HepG2 (cell line): ENCODE results near the gene SULT2B1. TPM values are rescaled to one million over a fixed set of nuclear protein-coding genes. Genes with fewer than 3 reads are reported as not detected.
A peak's percentile ranks its signal among the peaks of the same experiment; 100 is the strongest.

Experiments used
- CC2D1A ChIP-seq: sonication (generic); formaldehyde crosslinking; IDR thresholded peaks from 2 replicates; pipeline ENCODE4 v1.8.1; 2023; ENCODE audit warnings: mild to moderate bottlenecking, missing genetic modification reagents
- GLMP ChIP-seq: sonication (generic); formaldehyde crosslinking; IDR thresholded peaks from 2 replicates; pipeline ENCODE4 v1.9.0; 2021; ENCODE audit warnings: missing genetic modification reagents, mild to moderate bottlenecking, borderline replicate concordance
- HOXA9 ChIP-seq: sonication (generic); formaldehyde crosslinking; IDR thresholded peaks from 2 replicates; pipeline ENCODE4 v1.8.1; 2022; ENCODE audit warnings: missing genetic modification reagents, mild to moderate bottlenecking, moderate library complexity, borderline replicate concordance
- LBX2 ChIP-seq: sonication (generic); formaldehyde crosslinking; IDR thresholded peaks from 2 replicates; pipeline ENCODE4 v1.5.0; 2020; ENCODE audit warnings: missing genetic modification reagents, mild to moderate bottlenecking, borderline replicate concordance
- SRSF1 ChIP-seq: fragments of 200-400 bp; formaldehyde crosslinking; optimal IDR thresholded peaks from 2 replicates; pipeline ENCODE3; 2017; ENCODE audit warnings: mild to moderate bottlenecking, low read depth, low read length, moderate library complexity
- TEAD2 ChIP-seq: sonication (generic); formaldehyde crosslinking; IDR thresholded peaks from 2 replicates; pipeline ENCODE4 v1.9.0; 2021; ENCODE audit warnings: missing genetic modification reagents
- TRIM22 ChIP-seq: fragments of 450-650 bp; IDR thresholded peaks from 2 replicates; pipeline ENCODE4 v1.6.1; 2017
- TRIM24 ChIP-seq: sonication (generic); formaldehyde crosslinking; IDR thresholded peaks from 2 replicates; pipeline ENCODE4 v1.8.0; 2022; ENCODE audit warnings: mild to moderate bottlenecking, missing genetic modification reagents
- UBTF ChIP-seq: sonication (generic); formaldehyde crosslinking; IDR thresholded peaks from 2 replicates; pipeline ENCODE4 v1.4.0; 2020; ENCODE audit warnings: mild to moderate bottlenecking, missing genetic modification reagents
- ZBTB4 ChIP-seq: sonication (generic); formaldehyde crosslinking; IDR thresholded peaks from 2 replicates; pipeline ENCODE4 v1.4.0; 2020; ENCODE audit warnings: missing genetic modification reagents, mild to moderate bottlenecking, borderline replicate concordance
- ZFX ChIP-seq: sonication (generic); formaldehyde crosslinking; IDR thresholded peaks from 2 replicates; pipeline ENCODE4 v1.4.0; 2020; ENCODE audit warnings: mild to moderate bottlenecking, low read depth, missing genetic modification reagents, moderate library complexity
- ZNF580 ChIP-seq: IDR thresholded peaks from 2 replicates; pipeline ENCODE4 v1.6.1; 2016; ENCODE audit warnings: low read depth, borderline replicate concordance
- ZNF598 ChIP-seq: sonication (generic); formaldehyde crosslinking; IDR thresholded peaks from 2 replicates; pipeline ENCODE4 v1.5.1; 2020; ENCODE audit warnings: mild to moderate bottlenecking, missing genetic modification reagents, borderline replicate concordance
- ZNF629 ChIP-seq: sonication (generic); formaldehyde crosslinking; conservative IDR thresholded peaks from 2 replicates; pipeline ENCODE4 v1.5.0; 2020; ENCODE audit warnings: missing genetic modification reagents
- polyA plus RNA-seq, 8 experiments: library from polyadenylated mRNA; depleted of rRNA in 3 of 8; stranded (reverse) in 7 of 8; unstranded in 1 of 8; fragments of >200 nt; fragmentation: Illumina TruSeq in 4 of 8; extraction: Trizol in 4 of 8; gene quantifications; 2 replicates each; pipeline versions ENCODE4 v1.2.1 to v1.2.3, GENCODE V29; 2011 to 2016; ENCODE audit warnings: low read depth in 4 of 8, missing spikeins in 1 of 8, mixed read lengths in 1 of 8; ENCODE audit not compliant: insufficient read depth in 1 of 8
- total RNA-seq, 5 experiments: library from RNA; depleted of rRNA; stranded (reverse); fragments of >200 nt; fragmentation: Illumina TruSeq; extraction: Trizol; gene quantifications; 2 replicates each; pipeline ENCODE4 v1.2.3, GENCODE V29; 2016; ENCODE audit warnings: low read depth in 1 of 5

The SULT2B1 gene
- total and polyA plus RNA-seq, 2 of the 13 experiments (the other 11 are each of a cell fraction or from before 2014, with no cell fraction given) = 0.13 TPM; not detected in 1

- TF ChIP-seq LBX2 (0 out of 2 replicates have a peak, but pooled peaks have one; percentile 9), GLMP (CRISPR knock-in tag) (no peak), ZFX (CRISPR knock-in tag) (peak; percentile 72), CC2D1A (CRISPR knock-in tag) (no peak), SRSF1 (no peak), TRIM22 (no peak), ZBTB4 (CRISPR knock-in tag) (peak; percentile 16; the same call in 1 of the 2 replicates), TEAD2 (CRISPR knock-in tag) (no peak), ZNF629 (CRISPR knock-in tag) (peak; percentile 98), ZNF598 (CRISPR knock-in tag) (no peak), HOXA9 (CRISPR knock-in tag) (no peak), TRIM24 (no peak), UBTF (CRISPR knock-in tag) (peak; percentile 44; the same call in 1 of the 2 replicates), ZNF580 (no peak)
These were observed 38.5 kb upstream of the SULT2B1 start (continued) for GRCh38 chr19:48513289-48514122.
